Skeletal muscle cell (primary cell): ENCODE data around the gene NELL1.

ENCODE experiments used
- DNase-seq: peaks from one replicate; pipeline ENCODE4 v3.0.0-alpha.2; 2010; ENCODE audit warnings: low read depth
- H3K4me3 ChIP-seq: 2 replicates; pipeline ENCODE4 v1.5.1; 2011; ENCODE audit warnings: low read depth, mild to moderate bottlenecking, control low read depth, low read length, moderate library complexity

Gene NELL1

GRCh38 chr11:20926799-20927540 lies 257.6 kb downstream of the NELL1 start:
- no peak for DNase-seq

GRCh38 chr11:20931029-20931428 lies 261.6 kb downstream of the NELL1 start:
- no peak for DNase-seq
- H3K4me3 ChIP-seq, result no peak overlapping the region

More at GRCh38 chr11:20926799-20927540, 257.6 kb downstream of the NELL1 start:
- no peak overlapping the region for H3K4me3 ChIP-seq

GRCh38 chr11:20933086-20933485 lies 263.7 kb downstream of the NELL1 start:
- no peak overlapping the region for H3K4me3 ChIP-seq
- no peak for DNase-seq

GRCh38 chr11:20933958-20934357 lies 264.6 kb downstream of the NELL1 start:
- H3K4me3 ChIP-seq, result no peak overlapping the region
- DNase-seq, result no peak

- no peak overlapping the region for H3K4me3 ChIP-seq
- DNase-seq, result no peak
These were observed 265.1 kb downstream of the NELL1 start for GRCh38 chr11:20934516-20934915.

GRCh38 chr11:20937826-20938225 lies 268.4 kb downstream of the NELL1 start:
- no peak for DNase-seq
- H3K4me3 ChIP-seq, result no peak overlapping the region

GRCh38 chr11:20949585-20949984 lies 280.2 kb downstream of the NELL1 start:
- H3K4me3 ChIP-seq, result no peak overlapping the region
- DNase-seq, result no peak

- DNase-seq, result no peak
- no peak overlapping the region for H3K4me3 ChIP-seq
These were observed 293.2 kb downstream of the NELL1 start for GRCh38 chr11:20962581-20962980.

GRCh38 chr11:20963596-20963995 lies 294.2 kb downstream of the NELL1 start:
- DNase-seq, result no peak
- no peak overlapping the region for H3K4me3 ChIP-seq

GRCh38 chr11:20964985-20965384 lies 295.6 kb downstream of the NELL1 start:
- H3K4me3 ChIP-seq, result no peak overlapping the region
- no peak for DNase-seq

- H3K4me3 ChIP-seq, result no peak overlapping the region
- DNase-seq, result no peak
These were observed 297.1 kb downstream of the NELL1 start for GRCh38 chr11:20966489-20966888.

- no peak for DNase-seq
- no peak overlapping the region for H3K4me3 ChIP-seq
These were observed 304.7 kb downstream of the NELL1 start for GRCh38 chr11:20973940-20974559.

- no peak overlapping the region for H3K4me3 ChIP-seq
- DNase-seq, result no peak
These were observed 311.4 kb downstream of the NELL1 start for GRCh38 chr11:20980736-20981135.

GRCh38 chr11:20990447-20990846 lies 321.1 kb downstream of the NELL1 start:
- H3K4me3 ChIP-seq, result no peak overlapping the region
- no peak for DNase-seq

GRCh38 chr11:20991471-20991870 lies 322.1 kb downstream of the NELL1 start:
- H3K4me3 ChIP-seq, result no peak overlapping the region
- DNase-seq, result no peak

- no peak for DNase-seq
- no peak overlapping the region for H3K4me3 ChIP-seq
These were observed 337.9 kb downstream of the NELL1 start for GRCh38 chr11:21007297-21007696.

GRCh38 chr11:21018248-21018647 lies 348.9 kb downstream of the NELL1 start:
- no peak overlapping the region for H3K4me3 ChIP-seq
- no peak for DNase-seq

- DNase-seq, result no peak
- H3K4me3 ChIP-seq, result no peak overlapping the region
These were observed 357.3 kb downstream of the NELL1 start for GRCh38 chr11:21026685-21027084.

GRCh38 chr11:21037850-21038249 lies 368.5 kb downstream of the NELL1 start:
- no peak overlapping the region for H3K4me3 ChIP-seq
- no peak for DNase-seq

- no peak for DNase-seq
- H3K4me3 ChIP-seq, result no peak overlapping the region
These were observed 369.4 kb downstream of the NELL1 start for GRCh38 chr11:21038801-21039200.

- DNase-seq, result no peak
- H3K4me3 ChIP-seq, result no peak overlapping the region
These were observed 371.2 kb downstream of the NELL1 start for GRCh38 chr11:21040630-21041029.
